Karpas-422 (cell line): ENCODE results near the gene SSTR1. TPM values are rescaled to one million over a fixed set of nuclear protein-coding genes. Genes with fewer than 3 reads are reported as not detected.
"Not testable (repeated sequence)": the region's sequence is repeated elsewhere in the genome, so short reads cannot be mapped to it uniquely, and the experiment has no call there.

ENCODE experiments used
- DNase-seq: peaks from one replicate; pipeline ENCODE4 v3.0.0-alpha.2; 2015
- H2AFZ ChIP-seq: fragments of 200-600 bp; sonication (generic); 2 replicates; pipeline ENCODE4 v1.6.1; 2014; ENCODE audit warnings: antibody characterized with exemption, low read length, mixed read lengths
- H3K27ac ChIP-seq: fragments of 200-600 bp; sonication (generic); 2 replicates; pipeline ENCODE4 v1.5.1; 2014; ENCODE audit warnings: mild to moderate bottlenecking, low read length, moderate library complexity
- H3K27me3 ChIP-seq: fragments of 200-600 bp; sonication (generic); 2 replicates; pipeline ENCODE4 v1.6.1; 2014; ENCODE audit warnings: low read length, mixed read lengths
- H3K36me3 ChIP-seq: fragments of 200-600 bp; sonication (generic); 2 replicates; pipeline ENCODE4 v1.6.1; 2014; ENCODE audit warnings: low read length, mixed read lengths; ENCODE audit not compliant: insufficient read depth
- H3K4me1 ChIP-seq: fragments of 200-600 bp; sonication (generic); 2 replicates; pipeline ENCODE4 v1.6.1; 2014; ENCODE audit warnings: mild to moderate bottlenecking, low read length, mixed read lengths
- H3K4me2 ChIP-seq: fragments of 200-600 bp; sonication (generic); 2 replicates; pipeline ENCODE4 v1.6.1; 2014; ENCODE audit warnings: low read length, low read depth, mild to moderate bottlenecking; ENCODE audit not compliant: poor library complexity, severe bottlenecking
- H3K4me3 ChIP-seq: fragments of 200-600 bp; sonication (generic); 2 replicates; pipeline ENCODE4 v1.5.1; 2014; ENCODE audit warnings: mild to moderate bottlenecking, antibody characterized with exemption, low read length, mixed read lengths
- H3K79me2 ChIP-seq: fragments of 200-600 bp; sonication (generic); 2 replicates; pipeline ENCODE4 v1.6.1; 2014; ENCODE audit warnings: mild to moderate bottlenecking, low read length, mixed read lengths
- H3K9ac ChIP-seq: fragments of 200-600 bp; sonication (generic); 2 replicates; pipeline ENCODE4 v1.6.0; 2014; ENCODE audit warnings: low read length
- H3K9me2 ChIP-seq: fragments of 200-600 bp; sonication (generic), shearing (Covaris generic); replicated peaks from 2 replicates; pipeline ENCODE4 v1.6.0; 2014; ENCODE audit warnings: mild to moderate bottlenecking, low read length, moderate library complexity; ENCODE audit not compliant: insufficient read depth
- H3K9me3 ChIP-seq: fragments of 300-700, 200-600 bp; sonication (generic); 2 replicates; pipeline ENCODE4 v1.6.1; 2014; ENCODE audit warnings: low read length, mixed read lengths
- H4K20me1 ChIP-seq: fragments of 200-600 bp; sonication (generic); 2 replicates; pipeline ENCODE4 v1.6.1; 2014; ENCODE audit warnings: mild to moderate bottlenecking, antibody characterized with exemption, low read length, low read depth; ENCODE audit not compliant: insufficient read depth
- total RNA-seq: library from RNA; depleted of rRNA; stranded (reverse); fragments of >200 nt; shearing (Covaris generic); gene quantifications from 2 replicates; pipeline ENCODE4 v1.2.3, GENCODE V29; 2014; ENCODE audit warnings: low replicate concordance

The SSTR1 gene
- total RNA-seq, 1 experiment from 2014 or later = not detected

- Histone ChIP-seq H3K4me1 (peaks cover 8% of the 10 kb centered on the region), H3K4me3 (no peak overlapping the region), H3K4me2 (no peak overlapping the region), H3K79me2 (no peaks in the 10 kb centered on the region), H3K9me3 (no peaks in the 10 kb centered on the region), H4K20me1 (no peaks in the 10 kb centered on the region), H3K9ac (no peak overlapping the region), H3K27ac (no peak overlapping the region), H3K36me3 (peaks cover under 1% of the 10 kb centered on the region; the same call in 1 of the 2 replicates), H2AFZ (no peak overlapping the region; the same call in 1 of the 2 replicates), H3K27me3 (no peaks in the 10 kb centered on the region), H3K9me2 (no peaks in the 10 kb centered on the region)
- DNase-seq = no peak
These were observed 22.0 kb upstream of the SSTR1 start for GRCh38 chr14:38185671-38186070.

- Histone ChIP-seq H2AFZ (peak overlapping the region; percentile 31), H3K9me2 (no peaks in the 10 kb centered on the region)
These were observed 21.5 kb upstream of the SSTR1 start for GRCh38 chr14:38186216-38186615.

GRCh38 chr14:38187528-38187927 lies 20.2 kb upstream of the SSTR1 start:
- Histone ChIP-seq H3K79me2 (no peaks in the 10 kb centered on the region), H3K36me3 (no peaks in the 10 kb centered on the region; the same call in 1 of the 2 replicates), H3K27me3 (no peaks in the 10 kb centered on the region), H3K27ac (no peak overlapping the region), H3K9ac (no peak overlapping the region), H3K4me3 (no peak overlapping the region), H3K9me3 (no peaks in the 10 kb centered on the region), H3K4me2 (no peak overlapping the region), H4K20me1 (no peaks in the 10 kb centered on the region), H3K9me2 (no peaks in the 10 kb centered on the region), H3K4me1 (peaks cover 8% of the 10 kb centered on the region), H2AFZ (no peak overlapping the region)
- DNase-seq = no peak

More at GRCh38 chr14:38186216-38186615, 21.5 kb upstream of the SSTR1 start:
- no peak for DNase-seq
- Histone ChIP-seq H3K4me3 (no peak overlapping the region), H3K79me2 (no peaks in the 10 kb centered on the region), H4K20me1 (no peaks in the 10 kb centered on the region), H3K27ac (no peak overlapping the region), H3K9me3 (no peaks in the 10 kb centered on the region), H3K4me2 (no peak overlapping the region), H3K36me3 (no peaks in the 10 kb centered on the region; the same call in 1 of the 2 replicates), H3K4me1 (peaks cover 8% of the 10 kb centered on the region), H3K27me3 (no peaks in the 10 kb centered on the region), H3K9ac (no peak overlapping the region)

GRCh38 chr14:38189930-38190726 lies 17.6 kb upstream of the SSTR1 start:
- H2AFZ ChIP-seq = no peak overlapping the region
- no peaks in the 10 kb centered on the region for H3K27me3 ChIP-seq
- no peak overlapping the region for H3K27ac ChIP-seq
- H3K9me2 ChIP-seq = no peaks in the 10 kb centered on the region
- H3K4me2 ChIP-seq = no peak overlapping the region
- H3K9me3 ChIP-seq = no peaks in the 10 kb centered on the region
- no peak overlapping the region for H3K9ac ChIP-seq
- no peak overlapping the region for H3K4me3 ChIP-seq
- H3K36me3 ChIP-seq = no peaks in the 10 kb centered on the region
- peaks cover 8% of the 10 kb centered on the region for H3K4me1 ChIP-seq
- H4K20me1 ChIP-seq = no peaks in the 10 kb centered on the region
- no peaks in the 10 kb centered on the region for H3K79me2 ChIP-seq
- DNase-seq = no peak

- H3K9ac ChIP-seq, H2AFZ ChIP-seq: not testable (repeated sequence)
These were observed 16.9 kb upstream of the SSTR1 start for GRCh38 chr14:38190846-38191245.

GRCh38 chr14:38191491-38191890 lies 16.2 kb upstream of the SSTR1 start:
- H4K20me1 ChIP-seq, H3K9ac ChIP-seq, H3K9me2 ChIP-seq, H3K27me3 ChIP-seq, DNase-seq, H3K4me3 ChIP-seq, H2AFZ ChIP-seq, H3K36me3 ChIP-seq, H3K79me2 ChIP-seq, H3K4me2 ChIP-seq, H3K9me3 ChIP-seq, H3K27ac ChIP-seq: not testable (repeated sequence)
- H3K4me1 ChIP-seq = peaks cover 11% of the 10 kb centered on the region

More at GRCh38 chr14:38190846-38191245, 16.9 kb upstream of the SSTR1 start:
- not testable (repeated sequence) for H4K20me1 ChIP-seq, H3K9me2 ChIP-seq, H3K27ac ChIP-seq, H3K9me3 ChIP-seq, H3K79me2 ChIP-seq, H3K36me3 ChIP-seq, H3K4me2 ChIP-seq, DNase-seq, H3K4me3 ChIP-seq, H3K27me3 ChIP-seq, H3K4me1 ChIP-seq

GRCh38 chr14:38197001-38197783 lies 10.5 kb upstream of the SSTR1 start:
- Histone ChIP-seq H3K9me3 (no peaks in the 10 kb centered on the region), H3K4me3 (no peak overlapping the region), H3K79me2 (no peaks in the 10 kb centered on the region), H3K9me2 (no peaks in the 10 kb centered on the region), H3K27me3 (no peaks in the 10 kb centered on the region), H2AFZ (peak overlapping the region; percentile 57), H3K4me1 (peaks cover 45% of the 10 kb centered on the region), H3K4me2 (peak overlapping the region; percentile 52), H3K9ac (peak overlapping the region; percentile 53), H3K36me3 (no peaks in the 10 kb centered on the region), H4K20me1 (no peaks in the 10 kb centered on the region), H3K27ac (peak overlapping the region; percentile 90)
- DNase-seq = peak; percentile 90

GRCh38 chr14:38197784-38198335 lies 9.8 kb upstream of the SSTR1 start:
- DNase-seq = peak; percentile 55
- H3K36me3 ChIP-seq = no peaks in the 10 kb centered on the region
- H3K4me1 ChIP-seq = peaks cover 50% of the 10 kb centered on the region
- H3K9me3 ChIP-seq = no peaks in the 10 kb centered on the region
- peak overlapping the region; percentile 90 for H3K27ac ChIP-seq
- H2AFZ ChIP-seq = peak overlapping the region; percentile 55
- H3K4me3 ChIP-seq = no peak overlapping the region
- peak overlapping the region; percentile 52 for H3K4me2 ChIP-seq
- H3K79me2 ChIP-seq = no peaks in the 10 kb centered on the region
- H3K9ac ChIP-seq = peak overlapping the region; percentile 53
- H4K20me1 ChIP-seq = no peaks in the 10 kb centered on the region
- no peaks in the 10 kb centered on the region for H3K9me2 ChIP-seq
- no peaks in the 10 kb centered on the region for H3K27me3 ChIP-seq
